Astrocyte of the cerebellum (primary cell): ENCODE results near the gene TMEM134.

Source experiments
- DNase-seq: peaks from one replicate; pipeline ENCODE4 v3.0.0-alpha.2; 2011; ENCODE audit warnings: low read depth
- H3K4me3 ChIP-seq: 2 replicates; pipeline ENCODE4 v1.5.1; 2011; ENCODE audit warnings: mild to moderate bottlenecking, low read depth, low read length, moderate library complexity
- in situ Hi-C: cut with HindIII; loops from 2 replicates; pipeline ENCODE4 v1.10.0; 2017; ENCODE audit warnings: low sequenced_read_pairs
- TF ChIP-seq, protein P1 (sequence below): IDR thresholded peaks from 2 replicates; pipeline ENCODE4 v1.5.1; 2012; ENCODE audit warnings: low read length, low read depth, moderate library complexity, mild to moderate bottlenecking; ENCODE audit errors: missing control alignments

Gene TMEM134

DNA sequence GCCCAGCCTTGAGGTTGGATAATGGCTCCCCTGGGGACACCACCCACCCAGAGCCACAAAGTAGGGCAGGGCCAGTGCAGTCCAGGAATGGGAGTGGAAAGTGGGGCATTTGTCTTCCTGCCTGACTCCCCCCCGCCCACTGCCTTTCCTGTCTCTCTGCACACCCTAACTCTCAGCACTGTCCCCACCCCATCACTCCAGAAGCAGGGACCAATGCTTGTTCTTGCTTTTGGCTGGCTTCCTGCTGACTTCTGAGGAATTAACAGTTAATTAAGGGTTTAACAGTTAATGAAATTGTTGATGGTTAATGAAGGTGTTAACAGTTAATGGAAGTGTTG, 31.4 kb upstream of the TMEM134 start:
- no peak for DNase-seq
- H3K4me3 ChIP-seq = no peak overlapping the region
- in situ Hi-C loops = no loop called here
- TF ChIP-seq, protein P1, sequence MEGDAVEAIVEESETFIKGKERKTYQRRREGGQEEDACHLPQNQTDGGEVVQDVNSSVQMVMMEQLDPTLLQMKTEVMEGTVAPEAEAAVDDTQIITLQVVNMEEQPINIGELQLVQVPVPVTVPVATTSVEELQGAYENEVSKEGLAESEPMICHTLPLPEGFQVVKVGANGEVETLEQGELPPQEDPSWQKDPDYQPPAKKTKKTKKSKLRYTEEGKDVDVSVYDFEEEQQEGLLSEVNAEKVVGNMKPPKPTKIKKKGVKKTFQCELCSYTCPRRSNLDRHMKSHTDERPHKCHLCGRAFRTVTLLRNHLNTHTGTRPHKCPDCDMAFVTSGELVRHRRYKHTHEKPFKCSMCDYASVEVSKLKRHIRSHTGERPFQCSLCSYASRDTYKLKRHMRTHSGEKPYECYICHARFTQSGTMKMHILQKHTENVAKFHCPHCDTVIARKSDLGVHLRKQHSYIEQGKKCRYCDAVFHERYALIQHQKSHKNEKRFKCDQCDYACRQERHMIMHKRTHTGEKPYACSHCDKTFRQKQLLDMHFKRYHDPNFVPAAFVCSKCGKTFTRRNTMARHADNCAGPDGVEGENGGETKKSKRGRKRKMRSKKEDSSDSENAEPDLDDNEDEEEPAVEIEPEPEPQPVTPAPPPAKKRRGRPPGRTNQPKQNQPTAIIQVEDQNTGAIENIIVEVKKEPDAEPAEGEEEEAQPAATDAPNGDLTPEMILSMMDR = no peak

DNA sequence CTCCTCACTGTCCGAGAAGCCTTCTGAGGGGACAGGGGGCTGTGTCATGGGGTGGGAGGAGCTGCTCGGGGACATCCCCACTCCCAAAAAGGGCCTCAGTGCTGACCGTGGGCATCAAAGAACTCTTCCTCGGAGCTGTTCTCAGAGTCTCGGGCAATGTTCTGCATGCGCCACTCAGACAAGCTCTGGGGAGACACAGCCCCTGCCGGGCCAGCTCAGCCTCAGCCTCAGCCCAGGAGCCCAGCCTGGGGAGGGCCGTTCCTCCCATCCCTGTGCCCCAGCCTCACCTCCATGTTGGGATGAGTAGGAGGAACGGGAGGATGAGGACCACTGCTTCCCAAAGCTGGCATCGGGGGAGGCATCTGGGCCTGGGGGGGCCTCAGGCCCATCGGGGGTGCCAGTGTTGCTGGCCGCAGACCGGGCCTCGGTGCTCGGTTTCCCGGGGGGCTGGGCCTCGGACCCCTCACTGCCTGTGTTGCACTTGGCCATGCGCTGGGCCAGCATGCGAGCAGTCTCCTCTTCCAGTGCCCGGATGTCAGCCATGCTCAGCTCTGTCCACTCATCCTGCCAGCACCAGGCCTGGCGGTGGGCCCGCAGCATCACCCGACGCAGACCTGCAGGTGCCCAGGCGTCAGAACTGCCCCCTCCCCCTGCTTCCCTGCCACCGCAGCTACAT, 30.9 kb upstream of the TMEM134 start:
- TF ChIP-seq, protein P1 = no peak
- in situ Hi-C loops = no loop called here

DNA sequence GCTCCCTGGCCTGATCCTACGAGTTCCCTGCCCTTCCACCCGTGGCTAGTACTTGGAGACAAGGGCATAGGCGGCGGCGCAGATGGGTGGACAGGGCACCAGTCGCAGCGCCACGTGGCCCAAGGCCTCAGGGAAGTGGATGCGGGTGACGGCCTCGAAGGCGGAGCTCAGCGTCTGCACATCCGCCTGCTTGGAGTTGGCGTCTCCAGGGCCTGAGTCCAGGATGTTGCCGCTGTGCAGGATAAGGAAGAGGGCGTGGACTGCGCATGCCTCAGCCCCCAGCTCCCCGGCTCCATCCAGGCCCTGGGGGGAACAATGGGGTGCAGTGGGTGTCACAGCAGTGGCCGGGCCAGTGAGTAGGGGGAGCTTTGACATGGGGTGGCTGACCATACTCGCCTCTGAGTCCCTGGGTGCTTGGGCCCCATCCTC, 29.5 kb upstream of the TMEM134 start:
- no peak overlapping the region for H3K4me3 ChIP-seq
- DNase-seq = no peak
- TF ChIP-seq, protein P1 = no peak
- in situ Hi-C loops = no loop called here

More for the DNA sequence above, 30.9 kb upstream of the TMEM134 start:
- no peak for DNase-seq
- H3K4me3 ChIP-seq = no peak overlapping the region

DNA sequence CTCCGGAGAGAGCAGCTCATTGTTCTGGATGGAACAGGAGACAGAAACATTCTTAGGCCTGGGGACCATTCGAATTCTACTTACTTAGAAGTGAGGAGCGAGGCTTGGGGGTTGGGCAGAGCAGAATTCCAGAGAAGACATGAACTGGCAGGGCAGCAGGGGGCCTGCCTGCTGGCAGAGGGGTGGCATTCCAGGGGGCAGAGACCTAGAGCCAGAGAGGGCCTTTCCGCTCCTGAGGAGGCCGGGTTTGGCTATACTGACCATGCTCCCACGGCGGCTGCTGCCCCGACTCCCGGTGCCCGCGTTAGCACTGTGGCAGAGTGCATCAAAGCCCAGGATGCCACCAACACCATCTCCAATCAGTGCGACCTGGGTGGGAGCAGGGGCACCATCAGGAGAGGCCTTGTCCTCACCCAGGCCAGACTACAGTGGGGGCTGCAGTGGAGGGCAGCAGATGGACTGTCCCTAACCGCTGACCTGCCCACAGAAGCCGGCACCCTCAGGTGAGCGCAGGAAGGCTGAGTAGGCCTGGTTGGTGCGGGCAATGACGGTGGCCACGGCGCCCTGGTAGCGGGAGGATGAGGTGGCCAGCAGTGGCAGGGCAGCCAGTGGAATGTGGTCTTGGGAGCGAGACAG, 28.7 kb upstream of the TMEM134 start:
- H3K4me3 ChIP-seq = no peak overlapping the region
- no peak for DNase-seq
- TF ChIP-seq, protein P1 = no peak
- in situ Hi-C loops = no loop called here

DNA sequence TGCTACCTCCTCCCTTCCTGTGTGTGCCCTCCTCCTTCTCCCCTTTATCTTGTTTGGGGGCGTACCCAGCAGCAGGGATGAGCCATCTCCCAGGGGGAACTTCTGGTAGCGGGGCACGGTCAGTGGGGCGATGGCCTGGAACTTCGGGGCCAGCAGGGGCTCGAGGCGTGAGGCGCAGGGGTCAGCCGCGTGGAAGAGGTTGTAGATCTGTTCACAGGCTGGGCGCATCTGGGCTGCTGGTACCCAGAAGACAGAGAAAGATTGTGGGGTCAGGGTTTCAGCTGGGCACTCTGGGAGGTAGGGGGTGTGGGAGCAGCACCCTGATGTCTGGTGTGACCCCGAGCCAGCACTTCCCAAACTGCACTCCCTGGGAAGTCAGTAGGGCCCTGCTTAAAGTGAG, 27.1 kb upstream of the TMEM134 start:
- in situ Hi-C loops = no loop called here
- TF ChIP-seq, protein P1 = no peak
- DNase-seq = no peak
- no peak overlapping the region for H3K4me3 ChIP-seq

DNA sequence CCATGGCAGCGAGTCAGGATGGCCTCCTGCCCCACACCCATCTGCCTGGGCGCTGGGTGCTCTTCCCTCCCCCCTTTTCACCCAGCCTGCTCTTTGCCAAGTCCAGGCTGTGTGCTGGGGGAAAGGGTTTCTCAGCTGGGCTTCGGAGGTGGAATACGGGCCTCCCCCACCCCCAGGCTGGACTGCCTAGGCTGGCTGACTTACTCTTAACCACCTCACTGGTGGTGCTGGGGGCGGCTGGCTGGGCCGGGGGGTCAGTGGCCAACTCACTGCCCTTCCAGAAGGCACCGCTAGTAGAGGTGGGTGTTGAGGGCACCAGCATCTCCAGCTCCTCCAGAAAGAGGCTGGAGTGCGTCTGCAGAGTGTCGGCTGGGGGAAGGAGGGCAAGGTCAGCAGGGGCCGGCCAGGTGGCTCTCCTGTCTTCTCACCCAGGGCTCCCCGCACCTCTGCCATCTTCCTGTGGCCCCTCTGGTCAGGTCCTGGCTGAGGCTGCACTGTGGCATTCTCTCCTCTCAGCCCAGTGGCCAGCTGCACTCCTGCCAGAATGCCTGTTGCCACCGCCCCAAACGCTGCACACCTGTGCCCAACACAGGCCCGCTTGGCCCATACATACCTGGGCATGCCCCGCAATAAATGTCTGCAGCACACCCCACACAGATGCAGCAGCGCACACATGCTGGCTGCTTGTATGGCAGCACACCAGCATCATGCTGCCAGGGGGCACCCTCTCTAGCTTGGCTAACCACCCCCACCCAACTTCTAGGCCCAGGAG, 26.4 kb upstream of the TMEM134 start:
- TF ChIP-seq, protein P1 = no peak
- in situ Hi-C loops = no loop called here
- DNase-seq = no peak
- H3K4me3 ChIP-seq = no peak overlapping the region
